DMS79 treated with DMSO at 0.1 percent for 48 hours (cell line): ENCODE results near the gene FAM9C.

Experiments
- DNase-seq: peaks from one replicate; lab custom pipeline; 2025; lab: John Stamatoyannopoulos, UW

Gene FAM9C

DNA sequence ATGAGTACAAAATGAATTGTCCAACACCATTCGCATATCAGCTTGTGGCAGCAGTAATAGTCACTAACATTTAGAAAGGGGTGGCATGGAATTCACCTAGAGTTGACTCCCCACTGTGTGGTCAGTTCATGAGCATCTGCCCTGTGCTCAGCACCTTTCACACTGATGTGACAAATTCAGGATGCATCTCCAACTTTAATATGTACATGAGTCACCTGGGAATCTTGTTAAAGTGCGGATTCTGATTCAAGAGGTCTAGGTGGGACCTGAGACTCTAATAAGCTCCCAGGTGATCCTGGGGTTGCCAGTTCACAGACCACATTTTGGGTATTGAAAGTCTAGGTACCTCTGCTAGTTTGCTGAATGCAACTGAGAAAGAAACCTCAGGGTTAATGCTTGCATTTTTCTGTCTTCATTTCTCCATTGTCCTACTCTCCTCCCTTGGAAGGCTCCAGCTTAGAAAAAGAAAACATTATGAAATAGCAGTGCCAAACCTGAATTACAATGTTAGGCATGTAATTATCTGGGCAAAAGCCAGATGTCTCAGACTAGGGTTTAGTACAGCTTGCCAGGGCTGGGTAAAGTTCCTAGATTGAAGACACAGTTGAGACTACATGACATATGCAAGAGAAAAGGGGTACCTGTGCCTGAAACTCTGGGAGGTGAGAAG lies 36.8 kb downstream of the FAM9C start:
- no peak for DNase-seq

DNA sequence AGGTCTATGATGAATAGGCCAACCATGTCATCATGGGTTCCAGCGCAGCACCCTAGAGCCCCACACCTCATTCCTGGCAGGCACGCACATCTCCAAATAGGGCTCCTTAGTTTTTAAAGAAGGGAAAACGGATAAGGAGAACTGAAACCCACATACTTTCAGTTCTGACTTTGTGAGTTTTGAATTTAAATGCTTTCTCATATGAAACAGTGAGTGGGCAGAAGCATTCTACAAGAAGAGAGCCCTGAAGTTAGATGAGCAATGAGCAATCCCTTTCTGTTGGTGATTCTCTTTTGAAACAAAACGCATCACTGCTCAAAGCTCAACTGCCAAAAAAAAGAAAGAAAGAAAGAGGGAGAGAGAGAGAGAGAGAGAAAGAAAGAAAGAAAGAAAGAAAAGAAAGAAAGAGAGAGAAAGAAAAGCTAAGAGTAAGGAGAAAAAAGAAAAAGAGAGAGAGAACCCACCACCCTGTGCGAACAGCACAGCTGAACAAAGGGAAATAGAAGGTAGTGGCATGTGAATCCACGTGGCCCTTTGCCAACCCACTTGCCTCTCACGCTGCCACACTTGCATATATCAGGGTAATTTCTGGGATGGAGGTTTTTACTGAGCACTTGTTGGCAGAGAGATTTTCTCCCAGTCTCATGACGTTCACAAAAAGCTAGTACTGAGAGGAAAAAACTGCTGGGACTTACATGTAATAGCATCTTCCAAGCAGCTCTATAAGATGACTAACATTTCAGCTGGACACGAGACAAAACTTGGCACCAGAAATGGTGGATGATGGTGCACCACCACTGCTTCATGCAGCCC lies 38.6 kb downstream of the FAM9C start:
- no peak for DNase-seq

DNA sequence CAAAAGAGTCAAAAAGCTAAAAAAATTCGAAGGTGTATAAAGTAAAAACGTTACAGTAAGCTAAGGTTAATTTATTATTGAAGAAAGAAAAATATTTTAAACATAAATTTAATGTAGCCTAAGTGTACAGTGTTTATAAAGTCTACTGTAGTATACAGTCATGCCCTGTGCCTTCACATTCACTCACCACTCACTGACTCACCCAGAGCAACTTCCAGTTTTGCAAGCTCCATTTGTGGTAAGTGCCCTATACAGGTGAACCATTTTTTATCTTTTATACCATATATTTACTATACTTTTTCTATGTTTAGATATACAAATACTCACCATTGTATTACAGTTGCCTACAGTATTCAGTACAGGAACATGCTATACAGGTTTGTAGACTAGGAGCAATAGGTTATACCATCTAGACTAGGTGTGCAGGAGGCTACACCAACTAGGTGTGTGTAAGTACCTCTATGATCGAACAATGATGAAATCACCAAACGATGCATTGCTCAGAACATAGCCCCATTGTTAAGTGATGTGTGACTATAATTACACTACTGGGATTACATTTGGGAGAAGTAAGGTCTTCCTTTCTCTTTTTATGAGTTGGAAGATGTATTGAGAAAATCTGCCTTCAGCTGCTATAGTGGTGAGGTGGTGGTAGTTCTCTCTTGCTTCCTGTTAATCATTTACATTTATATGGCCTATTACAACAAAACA lies 42.3 kb downstream of the FAM9C start:
- DNase-seq, result no peak

DNA sequence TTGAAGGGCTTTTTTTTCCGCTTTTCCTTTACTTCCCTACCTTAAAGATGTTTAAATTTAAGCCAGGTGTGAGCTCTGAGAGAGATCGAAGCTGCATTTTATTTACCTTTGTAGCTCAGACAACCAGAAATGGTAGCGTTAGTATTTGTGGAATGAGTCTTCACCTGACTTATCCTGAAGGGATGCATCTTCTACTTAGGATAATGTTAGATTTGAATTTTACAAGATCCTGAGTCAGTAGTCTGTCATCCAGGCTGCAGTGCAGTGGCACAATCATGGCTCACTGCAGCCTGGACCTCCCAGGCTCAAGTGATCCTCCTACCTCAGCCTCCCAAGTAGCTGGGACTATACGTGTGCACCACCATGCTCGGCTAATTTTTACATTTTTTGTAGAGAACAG lies 43.3 kb downstream of the FAM9C start:
- no peak for DNase-seq

DNA sequence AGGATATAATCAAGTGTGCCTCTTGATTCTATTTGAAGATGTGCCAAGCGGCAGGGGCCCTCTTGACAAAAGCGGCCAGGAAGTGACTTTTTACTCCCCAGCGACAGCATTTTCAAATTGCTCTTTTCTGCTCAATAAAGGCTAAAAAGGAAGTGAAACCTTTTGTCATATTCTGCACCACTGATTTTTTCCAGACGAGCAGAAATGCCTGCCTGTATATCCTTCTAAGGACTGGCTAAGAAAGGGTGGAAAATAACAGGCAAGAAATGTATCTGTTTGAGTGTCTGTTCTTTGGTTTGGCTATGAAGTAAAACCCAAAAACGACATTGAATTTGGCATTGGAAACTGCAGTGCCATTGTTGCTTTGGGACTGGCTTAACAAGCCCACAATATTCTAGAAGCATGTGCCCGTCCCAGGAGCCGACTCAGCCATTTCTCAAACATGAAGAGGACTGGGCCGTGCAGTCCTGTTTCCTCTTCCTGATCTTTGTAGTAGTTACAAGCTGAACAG lies 44.1 kb downstream of the FAM9C start:
- peak; percentile 26 for DNase-seq

DNA sequence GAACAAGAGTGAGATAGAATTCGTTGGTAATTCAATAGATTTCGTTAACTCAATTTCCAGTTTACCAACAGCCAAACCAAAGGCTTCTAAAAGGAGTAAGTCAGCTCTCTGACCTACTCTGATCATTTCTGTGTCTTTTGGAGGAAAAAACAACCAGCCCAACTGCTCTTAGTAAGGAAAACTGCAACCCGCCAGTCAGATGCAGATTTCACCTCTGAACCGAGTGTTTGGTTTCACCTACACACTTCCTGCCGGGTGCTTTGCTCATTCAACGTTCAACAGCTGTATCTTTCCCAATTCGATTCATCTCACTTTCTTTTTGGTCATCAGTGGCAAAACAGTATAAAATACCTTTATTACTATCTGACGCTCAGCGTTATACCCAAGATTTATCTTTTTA lies 45.0 kb downstream of the FAM9C start:
- DNase-seq, result no peak

DNA sequence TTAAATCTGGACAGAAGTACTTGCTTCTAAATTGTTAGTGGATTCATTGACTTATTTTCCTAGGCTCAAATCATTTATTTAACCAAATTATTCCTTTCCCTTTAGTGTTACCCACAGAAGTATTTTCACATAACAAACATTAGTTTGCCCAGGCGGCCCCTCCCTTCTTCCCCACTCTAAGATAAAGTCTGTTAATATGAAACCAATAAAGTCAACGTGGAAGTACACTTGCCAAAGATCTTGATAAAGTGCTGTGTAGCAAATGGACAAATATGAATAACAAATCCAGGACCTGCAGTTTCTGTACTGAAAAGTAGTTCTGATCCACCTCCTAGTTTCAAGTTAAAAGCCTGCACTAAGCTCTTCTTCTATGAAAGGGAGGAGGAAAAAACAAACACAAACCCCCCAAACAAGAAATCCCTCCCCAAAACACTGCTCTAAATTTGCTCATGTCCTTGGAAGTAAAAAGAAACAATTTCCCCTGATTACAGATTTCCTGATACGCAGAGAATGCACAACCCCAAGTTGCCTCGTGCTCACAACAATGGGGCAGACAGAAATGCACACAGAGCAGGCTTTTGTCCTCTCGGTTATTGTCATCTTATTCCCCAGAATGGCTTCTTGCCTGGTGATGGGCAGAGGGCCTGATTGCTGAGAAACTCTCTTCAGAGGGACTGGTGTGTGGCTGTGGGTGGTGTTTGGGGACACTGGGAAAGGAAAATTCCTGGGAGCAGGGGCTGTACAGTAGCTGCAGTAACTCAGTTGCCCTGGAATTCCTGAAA lies 46.3 kb downstream of the FAM9C start:
- DNase-seq, result no peak

DNA sequence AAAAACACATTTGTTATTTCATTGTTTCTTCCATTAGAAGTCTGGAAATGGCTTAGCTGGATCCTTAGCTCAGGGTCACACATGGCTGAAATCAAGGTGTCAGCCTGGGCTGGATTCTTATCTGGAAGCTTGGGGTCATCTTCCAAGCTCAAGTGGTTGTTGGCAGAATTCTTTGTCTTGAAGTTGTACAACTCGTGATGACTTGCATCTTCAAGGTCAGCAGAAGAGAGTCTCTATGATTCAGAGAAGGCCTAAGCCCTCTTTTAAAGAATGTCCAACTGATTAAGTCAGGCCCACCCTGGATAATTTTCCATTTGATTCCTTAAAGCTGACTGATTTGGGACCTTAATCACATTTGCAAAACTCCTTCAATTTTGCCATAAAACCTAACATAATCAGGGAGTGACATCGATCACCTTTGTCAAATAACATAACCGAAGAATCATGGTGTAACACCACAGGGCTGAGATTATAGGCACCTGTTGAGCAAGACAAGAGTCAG lies 47.4 kb downstream of the FAM9C start:
- no peak for DNase-seq

DNA sequence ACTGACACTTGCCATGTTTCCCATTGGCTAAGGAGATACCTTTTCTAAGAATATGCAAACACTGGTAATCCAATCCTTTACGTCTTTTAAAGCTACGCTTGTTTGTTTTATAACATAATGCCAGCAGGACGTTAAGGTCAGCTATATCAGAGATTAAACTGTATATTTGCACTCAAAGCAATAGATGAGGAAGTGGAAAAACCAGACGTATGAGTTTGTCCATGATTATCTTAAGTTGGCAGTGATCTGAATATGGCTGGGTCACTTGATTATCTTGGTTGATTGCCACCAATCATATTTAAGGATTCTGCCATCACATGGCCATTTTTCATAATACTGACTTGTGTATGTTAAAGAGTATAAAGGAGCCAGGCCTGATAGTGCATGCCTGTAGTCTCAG lies 50.1 kb downstream of the FAM9C start:
- no peak for DNase-seq

DNA sequence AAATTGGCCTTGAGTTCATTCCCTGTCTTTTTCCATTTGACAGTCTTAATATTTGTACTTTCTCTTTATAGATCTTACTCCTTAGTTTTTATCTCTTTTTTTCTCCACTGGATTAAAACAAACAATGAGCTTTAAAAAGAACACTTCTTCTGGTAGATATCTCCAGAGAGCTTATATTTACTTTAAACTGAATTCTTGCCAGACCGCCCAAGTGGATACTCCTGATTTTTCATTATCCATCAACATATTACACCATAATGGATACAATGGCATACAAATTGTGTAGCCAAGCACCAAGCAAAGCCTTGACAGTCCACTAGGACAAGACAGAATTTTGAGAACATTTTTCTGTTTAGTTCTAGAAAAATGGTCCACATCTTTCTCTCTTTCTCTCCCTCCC lies 50.6 kb downstream of the FAM9C start:
- DNase-seq, result no peak

DNA sequence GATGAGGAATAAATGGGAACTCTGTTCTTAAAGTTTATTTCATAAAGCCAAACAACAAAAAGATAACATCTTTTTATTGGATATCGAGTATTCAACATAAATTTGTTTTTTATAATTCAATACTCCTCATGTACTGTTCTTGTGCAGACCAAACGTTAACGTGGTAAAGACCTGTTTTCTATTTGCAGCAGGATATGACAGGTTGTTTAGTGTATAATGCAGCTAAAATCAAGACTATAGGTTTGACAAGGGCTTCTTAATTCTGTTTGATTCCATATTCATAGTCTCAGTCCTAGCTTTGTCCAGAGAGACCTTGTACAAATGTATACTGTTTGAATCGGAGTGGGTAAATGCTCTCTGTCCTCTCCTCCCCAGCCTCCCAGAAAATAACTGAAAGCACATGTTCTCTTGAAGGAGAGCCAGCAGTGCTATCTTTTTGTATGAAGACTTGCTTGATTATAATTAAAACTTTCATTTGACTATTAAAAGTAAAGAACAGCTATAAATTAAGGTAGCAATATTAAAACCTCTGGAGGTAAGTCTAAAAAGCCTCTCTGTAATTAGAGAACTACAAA lies 51.8 kb downstream of the FAM9C start:
- DNase-seq, result no peak

DNA sequence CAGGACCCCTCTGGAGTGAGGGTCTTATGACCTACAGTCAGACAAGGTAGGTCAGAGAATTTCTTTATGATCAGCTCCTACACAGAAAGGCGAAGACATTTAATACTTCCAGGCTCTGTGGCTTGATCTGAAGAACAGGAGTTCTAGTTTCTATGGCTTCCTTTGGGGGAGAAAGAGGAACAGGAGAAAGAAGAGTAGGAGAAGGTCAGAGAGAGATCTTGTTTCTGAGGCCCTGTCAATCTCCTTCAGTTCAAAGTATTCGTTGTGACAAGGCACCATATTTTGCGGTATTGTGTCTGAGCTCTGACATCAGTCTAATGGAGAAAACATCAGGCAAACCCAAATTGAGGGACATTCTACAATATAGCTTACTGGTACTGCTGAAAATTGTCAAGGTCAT lies 52.8 kb downstream of the FAM9C start:
- no peak for DNase-seq

DNA sequence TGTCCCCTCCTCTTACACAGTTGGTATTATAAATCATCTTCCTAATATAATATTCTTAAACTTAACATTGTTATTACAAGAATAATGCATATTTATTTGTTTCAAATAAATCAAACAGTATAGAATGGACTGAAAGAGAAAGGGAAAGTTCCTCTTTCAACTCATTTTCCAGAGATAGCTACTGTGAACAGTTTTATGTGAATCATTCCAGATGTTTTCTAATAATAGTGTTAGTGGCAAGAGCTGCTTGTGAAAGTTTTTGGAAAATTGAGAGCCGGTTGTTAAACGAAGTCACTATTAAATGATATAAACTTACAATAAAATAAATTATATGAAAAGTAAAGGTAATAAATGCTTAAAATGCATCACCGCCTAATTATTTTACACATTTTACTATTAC lies 55.0 kb downstream of the FAM9C start:
- DNase-seq, result no peak

DNA sequence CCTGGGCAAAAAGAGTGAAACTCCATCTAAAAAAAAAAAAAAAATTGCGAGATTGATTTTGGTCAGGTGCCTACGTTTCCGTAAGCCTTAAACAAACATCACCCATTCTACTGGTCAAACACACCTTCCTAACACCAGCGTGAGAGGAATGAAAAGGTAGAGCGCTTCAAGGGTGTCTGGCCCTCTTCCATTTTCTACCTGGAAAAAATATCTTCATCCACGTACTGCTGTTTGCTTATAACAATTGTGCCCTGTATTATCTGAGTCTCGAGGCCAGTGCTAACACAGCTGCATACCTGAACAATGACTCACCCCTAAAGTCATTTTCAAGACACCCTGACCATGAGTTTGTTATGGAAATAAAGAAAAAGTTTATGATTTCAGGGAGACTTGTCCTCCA lies 55.6 kb downstream of the FAM9C start:
- no peak for DNase-seq

DNA sequence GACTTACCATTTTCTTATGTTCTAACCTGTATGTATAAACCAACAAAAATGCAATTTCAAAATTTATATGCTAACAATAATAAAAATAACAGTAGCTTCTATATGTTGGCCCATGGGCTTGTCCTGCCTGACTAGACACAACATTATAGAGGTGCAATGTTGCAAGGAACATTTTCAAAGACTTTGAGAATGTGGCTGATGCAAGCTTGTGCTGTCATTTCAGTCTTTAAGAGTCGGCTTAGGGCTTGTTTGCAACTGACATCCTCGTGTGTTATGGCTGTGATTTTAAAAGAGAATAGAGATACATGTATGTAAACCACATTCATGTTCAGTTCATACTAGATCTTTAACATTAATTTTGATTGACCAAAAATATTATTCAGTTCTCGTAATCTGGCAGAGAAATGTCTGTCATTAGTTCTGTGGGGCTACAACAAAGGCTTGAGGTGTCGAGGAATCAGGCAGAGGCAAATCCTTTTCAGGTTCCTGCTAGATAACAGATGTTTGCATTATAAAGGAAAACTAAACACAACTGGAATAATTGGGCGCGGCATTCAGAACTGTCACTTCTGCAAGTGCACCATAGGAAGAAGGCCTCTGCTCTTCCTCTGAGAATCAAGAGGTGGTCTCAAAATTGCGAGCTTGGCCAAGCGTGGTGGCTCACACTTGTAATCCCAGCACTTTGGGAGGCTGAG lies 56.4 kb downstream of the FAM9C start:
- DNase-seq, result no peak

DNA sequence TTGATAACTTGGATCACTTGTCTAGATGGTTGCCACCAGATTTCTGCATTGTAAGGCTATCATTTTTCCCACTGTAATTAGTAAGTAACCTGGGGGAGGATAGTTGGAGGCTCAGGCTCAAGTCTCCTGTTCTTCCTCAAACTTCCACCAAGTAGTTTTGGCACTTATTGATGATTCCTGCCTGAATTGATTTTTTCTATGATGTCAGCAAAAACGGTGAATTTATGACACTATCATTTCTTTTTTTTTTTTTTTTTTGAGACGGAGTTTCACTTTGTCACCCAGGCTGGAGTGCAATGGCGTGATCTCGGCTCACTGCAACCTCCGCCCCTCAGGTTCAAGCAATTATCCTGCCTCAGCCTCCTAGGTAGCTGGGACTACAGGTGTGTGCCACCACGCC lies 57.1 kb downstream of the FAM9C start:
- DNase-seq, result no peak

DNA sequence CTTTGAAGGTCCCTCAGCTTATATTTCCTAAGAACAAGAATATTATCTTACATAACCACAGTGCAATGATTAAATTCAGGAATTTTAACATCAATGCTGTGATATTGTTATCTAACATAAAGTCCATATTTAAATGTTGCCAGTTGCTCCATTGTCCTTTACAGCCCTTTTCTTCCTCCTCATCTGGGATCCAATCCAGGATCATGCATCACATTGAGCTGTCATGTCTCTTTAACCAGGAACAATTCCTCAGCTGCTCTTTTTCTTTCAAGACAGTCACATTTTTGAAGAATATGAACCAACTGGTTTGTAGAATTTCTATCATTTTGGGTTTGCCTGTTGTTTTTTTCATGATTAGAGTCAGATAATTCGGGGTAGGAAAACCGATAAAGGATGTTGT lies 57.5 kb downstream of the FAM9C start:
- DNase-seq, result no peak

DNA sequence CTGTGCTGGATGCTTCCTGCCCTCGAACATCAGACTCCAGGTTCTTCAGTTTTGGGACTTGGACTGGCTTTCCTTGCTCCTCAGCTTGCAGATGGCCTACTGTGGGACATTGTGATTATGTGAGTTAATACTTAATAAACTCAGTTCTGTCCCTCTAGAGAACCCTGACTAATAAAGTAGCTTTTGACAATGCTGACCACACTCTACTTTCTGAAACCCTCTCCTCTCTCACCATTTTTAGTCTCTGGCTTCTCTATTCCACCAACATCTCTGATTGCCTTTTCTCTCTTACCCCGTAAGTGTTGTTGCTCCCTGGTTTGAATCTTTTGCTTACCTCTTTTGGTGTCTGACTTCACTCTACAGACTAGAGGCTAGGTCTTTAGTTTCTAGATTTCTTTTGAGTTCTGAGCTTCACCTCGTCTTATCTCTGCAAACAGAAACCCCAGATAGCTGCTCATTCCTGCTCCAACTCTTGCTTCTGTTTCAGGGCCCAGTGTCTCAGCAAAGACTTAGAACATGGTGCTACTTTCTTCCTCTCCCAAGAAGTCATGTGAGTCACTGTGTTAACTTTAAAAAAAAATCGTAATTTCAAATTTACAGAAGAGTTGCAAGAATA lies 58.1 kb downstream of the FAM9C start:
- DNase-seq, result no peak
